H9 (cell line): Measurements from ENCODE around the gene PEAK3. TPM values are rescaled to one million over a fixed set of nuclear protein-coding genes. Genes with fewer than 3 reads are reported as not detected.

Experiments
- DNase-seq: peaks from one replicate; pipeline ENCODE4 v3.0.0-alpha.2; 2017
- H2AFZ ChIP-seq: one replicate; pipeline ENCODE4 v1.6.1; 2013; ENCODE audit warnings: mild to moderate bottlenecking, low read length, control low read depth, moderate library complexity
- H2AK5ac ChIP-seq: 2 replicates; pipeline ENCODE4 v1.6.1; 2013; ENCODE audit warnings: low read length, control low read depth, mixed read lengths; ENCODE audit not compliant: insufficient read length
- H2BK120ac ChIP-seq: one replicate; pipeline ENCODE4 v1.6.1; 2013; ENCODE audit warnings: low read depth, mild to moderate bottlenecking, low read length, control low read depth, inconsistent platforms; ENCODE audit not compliant: poor library complexity, severe bottlenecking
- H2BK12ac ChIP-seq: 2 replicates; pipeline ENCODE4 v1.6.1; 2013; ENCODE audit warnings: low read length, control low read depth, mixed read lengths, low read depth; ENCODE audit not compliant: insufficient read length
- H2BK15ac ChIP-seq: 2 replicates; pipeline ENCODE4 v1.6.1; 2013; ENCODE audit warnings: low read depth, low read length, control low read depth
- H2BK20ac ChIP-seq: one replicate; pipeline ENCODE4 v1.6.1; 2013; ENCODE audit warnings: low read depth, mild to moderate bottlenecking, low read length, control low read depth, inconsistent platforms; ENCODE audit not compliant: poor library complexity, severe bottlenecking
- H2BK5ac ChIP-seq: 2 replicates; pipeline ENCODE4 v1.6.1; 2013; ENCODE audit warnings: low read length, control low read depth, mixed read lengths; ENCODE audit not compliant: insufficient read length
- H3K14ac ChIP-seq: 2 replicates; pipeline ENCODE4 v1.6.1; 2013; ENCODE audit warnings: low read length, control low read depth; ENCODE audit not compliant: insufficient read depth
- H3K18ac ChIP-seq: 2 replicates; pipeline ENCODE4 v1.6.1; 2013; ENCODE audit warnings: low read depth, mild to moderate bottlenecking, mixed read lengths, low read length, control low read depth; ENCODE audit not compliant: insufficient read length
- H3K23ac ChIP-seq: 2 replicates; pipeline ENCODE4 v1.6.1; 2013; ENCODE audit warnings: low read length, control low read depth, mixed read lengths, low read depth; ENCODE audit not compliant: insufficient read length
- H3K23me2 ChIP-seq: 2 replicates; pipeline ENCODE4 v1.6.1; 2013; ENCODE audit warnings: low read depth, mild to moderate bottlenecking, mixed read lengths, low read length, control low read depth; ENCODE audit not compliant: insufficient read length, poor library complexity, severe bottlenecking
- H3K27ac ChIP-seq: 2 replicates; pipeline ENCODE4 v1.5.1; 2013; ENCODE audit warnings: low read length, control low read depth, mixed read lengths, low read depth; ENCODE audit not compliant: insufficient read length
- H3K27me3 ChIP-seq: 2 replicates; pipeline ENCODE4 v1.6.1; 2013; ENCODE audit warnings: low read length, control low read depth, inconsistent platforms; ENCODE audit not compliant: insufficient read depth
- H3K4ac ChIP-seq: 2 replicates; pipeline ENCODE4 v1.6.1; 2013; ENCODE audit warnings: low read depth, mild to moderate bottlenecking, control low read depth, inconsistent platforms, low read length, moderate library complexity
- H3K4me1 ChIP-seq: 2 replicates; pipeline ENCODE4 v1.6.1; 2013; ENCODE audit warnings: low read length, control low read depth, inconsistent platforms; ENCODE audit not compliant: insufficient read depth
- H3K4me2 ChIP-seq: 2 replicates; pipeline ENCODE4 v1.6.1; 2013; ENCODE audit warnings: low read length, control low read depth, mixed read lengths; ENCODE audit not compliant: insufficient read length, insufficient read depth
- H3K56ac ChIP-seq: 2 replicates; pipeline ENCODE4 v1.6.1; 2013; ENCODE audit warnings: low read depth, mild to moderate bottlenecking, mixed read lengths, low read length, control low read depth; ENCODE audit not compliant: insufficient read length
- H3K79me1 ChIP-seq: 2 replicates; pipeline ENCODE4 v1.6.1; 2013; ENCODE audit warnings: low read depth, mild to moderate bottlenecking, moderate library complexity, low read length, control low read depth, inconsistent platforms; ENCODE audit not compliant: insufficient read depth, poor library complexity, severe bottlenecking
- H3K79me2 ChIP-seq: 2 replicates; pipeline ENCODE4 v1.6.1; 2013; ENCODE audit warnings: low read length, control low read depth, inconsistent platforms; ENCODE audit not compliant: insufficient read depth
- H3K9ac ChIP-seq: 2 replicates; pipeline ENCODE4 v1.6.1; 2013; ENCODE audit warnings: low read length, control low read depth, mixed read lengths; ENCODE audit not compliant: insufficient read length; ENCODE audit errors: extremely low read depth
- H3K9me3 ChIP-seq: one replicate; pipeline ENCODE4 v1.6.1; 2013; ENCODE audit warnings: low read depth, low read length, inconsistent platforms; ENCODE audit not compliant: control insufficient read depth
- H3T11ph ChIP-seq: one replicate; pipeline ENCODE4 v1.6.1; 2013; ENCODE audit warnings: mild to moderate bottlenecking, low read length, control low read depth, inconsistent platforms
- H4K20me1 ChIP-seq: one replicate; pipeline ENCODE4 v1.6.1; 2013; ENCODE audit not compliant: control insufficient read depth, insufficient read length, insufficient read depth
- H4K5ac ChIP-seq: 2 replicates; pipeline ENCODE4 v1.6.1; 2013; ENCODE audit warnings: low read depth, mild to moderate bottlenecking, mixed read lengths, low read length, control low read depth; ENCODE audit not compliant: insufficient read length
- H4K8ac ChIP-seq: replicated peaks from 2 replicates; pipeline ENCODE4 v1.6.1; 2013; ENCODE audit warnings: low read length, control low read depth, mixed read lengths, low read depth; ENCODE audit not compliant: insufficient read length
- H4K91ac ChIP-seq: 2 replicates; pipeline ENCODE4 v1.6.1; 2013; ENCODE audit warnings: low read depth, mild to moderate bottlenecking, moderate library complexity, mixed read lengths, low read length, control low read depth; ENCODE audit not compliant: insufficient read length
- H3K27ac Mint-ChIP-seq, 3 experiments: 2 replicates in 2 of 3; 3 replicates in 1 of 3; pipeline ENCODE4 v1.8.0; 2020 to 2021; ENCODE audit warnings: mixed read lengths in 3 of 3, mild to moderate bottlenecking in 1 of 3, moderate library complexity in 1 of 3
- H3K27me3 Mint-ChIP-seq: 2 replicates; pipeline ENCODE4 v1.8.0; 2021; ENCODE audit warnings: low read depth, mild to moderate bottlenecking, moderate library complexity, mixed read lengths
- H3K36me3 Mint-ChIP-seq, 3 experiments: 2 replicates in 2 of 3; 3 replicates in 1 of 3; pipeline ENCODE4 v1.8.0; 2020 to 2021; ENCODE audit warnings: low read depth in 3 of 3, mixed read lengths in 3 of 3; ENCODE audit not compliant: insufficient read depth in 1 of 3
- H3K4me1 Mint-ChIP-seq, 2 experiments: 2 replicates each; pipeline ENCODE4 v1.8.0; 2020; ENCODE audit warnings: mixed read lengths in 2 of 2
- H3K4me3 Mint-ChIP-seq, 2 experiments: 2 replicates in 1 of 2; 3 replicates in 1 of 2; pipeline ENCODE4 v1.8.0; 2020 to 2021; ENCODE audit warnings: mild to moderate bottlenecking in 2 of 2, mixed read lengths in 2 of 2, moderate library complexity in 1 of 2
- H3K9me3 Mint-ChIP-seq, 2 experiments: 2 replicates in 1 of 2; 3 replicates in 1 of 2; pipeline ENCODE4 v1.8.0; 2020; ENCODE audit warnings: mild to moderate bottlenecking in 2 of 2, mixed read lengths in 2 of 2, moderate library complexity in 1 of 2
- CTCF ChIP-seq: fragments of 200-600 bp; sonication (generic); conservative IDR thresholded peaks from 3 replicates; pipeline ENCODE4 v1.8.0; 2021; ENCODE audit warnings: antibody characterized with exemption, mild to moderate bottlenecking
- WGBS: extraction: QIAGEN DNeasy Blood & Tissue Kit; methylation state at CpG from one replicate; pipeline ENCODE4 v1.1.7; 2013; ENCODE audit warnings: missing lambda C conversion rate, low lambda C conversion rate, mixed read lengths; ENCODE audit not compliant: insufficient read length; ENCODE audit errors: extremely low coverage; 5-methylcytosine and 5-hydroxymethylcytosine counted together
- total RNA-seq: library from RNA; stranded (reverse); gene quantifications from 2 replicates; pipeline ENCODE4 v1.2.1, GENCODE V29; 2021

The PEAK3 gene
- total RNA-seq, 1 experiment from 2014 or later = not detected

GRCh38 chr19:2275588-2276428, 6.2 kb downstream of the PEAK3 start:
- Histone ChIP-seq H4K5ac (no peak overlapping the region), H2BK120ac (no peak overlapping the region), H2AFZ (no peak overlapping the region), H2BK12ac (no peak overlapping the region), H3K23ac (no peak overlapping the region), H3K4me2 (no peak overlapping the region), H2BK5ac (no peak overlapping the region), H2BK20ac (no peak overlapping the region), H3K27me3 (no peaks in the 10 kb centered on the region), H3K79me2 (peaks cover 11% of the 10 kb centered on the region; the same call in 1 of the 2 replicates), H3K9ac (no peak overlapping the region), H4K91ac (no peak overlapping the region), H2AK5ac (no peak overlapping the region), H3K4ac (no peak overlapping the region), H3K56ac (no peak overlapping the region), H3K27ac (no peak overlapping the region), H4K8ac (no peak overlapping the region), H3K14ac (no peak overlapping the region), H3K79me1 (no peaks in the 10 kb centered on the region), H2BK15ac (no peak overlapping the region), H4K20me1 (peaks cover 2% of the 10 kb centered on the region), H3K23me2 (peaks cover 4% of the 10 kb centered on the region), H3K18ac (no peak overlapping the region), H3K9me3 (no peaks in the 10 kb centered on the region), H3T11ph (no peak overlapping the region), H3K4me1 (0 out of 2 replicates have a peak, but pooled peaks cover 2% of the 10 kb centered on the region)
- H3K36me3 Mint-ChIP-seq = peaks cover 21 to 35% (median 25%) of the 10 kb centered on the region in 3 experiments
- no peaks in the 10 kb centered on the region; a peak in 1 of 5 replicates for H3K9me3 Mint-ChIP-seq
- H3K4me1 Mint-ChIP-seq = peaks cover 20 to 25% of the 10 kb centered on the region in 2 experiments
- H3K27me3 Mint-ChIP-seq = peaks cover 2% of the 10 kb centered on the region; the same call in 1 of the 2 replicates
- no peak overlapping the region for H3K4me3 Mint-ChIP-seq
- no peak overlapping the region for H3K27ac Mint-ChIP-seq
- TF ChIP-seq CTCF = no peak
- whole genome bisulfite sequencing = no CpG with 5 or more reads among the region's 74 CpGs
- peak; percentile 64 for DNase-seq
